GM19467 (cell line): ENCODE results near the gene ADTRP.

Experiments
- ATAC-seq: cut with Tn5 transposase; IDR thresholded peaks from one replicate; pipeline ENCODE4 v1.9.1; 2021; ENCODE audit warnings: mild to moderate bottlenecking, moderate library complexity; ENCODE audit not compliant: unreplicated experiment

Gene ADTRP

GRCh38 chr6:11758878-11759277 is 19.7 kb downstream of the ADTRP start:
- ATAC-seq = no peak

DNA sequence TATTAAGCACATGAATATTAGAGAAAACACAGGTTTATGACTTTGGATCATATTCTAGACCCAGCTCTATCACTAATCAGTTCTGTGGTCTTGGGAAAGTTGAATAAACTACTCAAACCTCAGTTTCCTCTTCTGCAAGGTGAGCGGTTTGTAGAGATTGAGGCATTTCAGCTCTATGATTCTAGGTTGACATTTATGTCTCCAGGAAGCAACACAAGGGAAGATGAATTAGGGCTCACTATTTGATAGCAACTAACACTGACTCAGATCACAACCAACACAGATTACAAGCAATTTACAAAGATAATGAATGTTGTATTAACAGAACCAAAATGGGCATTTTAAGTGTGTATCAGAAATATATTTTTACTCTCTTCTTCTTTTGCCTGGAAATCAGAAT is 21.9 kb downstream of the ADTRP start:
- ATAC-seq = no peak

GRCh38 chr6:11756292-11756691 is 22.3 kb downstream of the ADTRP start:
- no peak for ATAC-seq

- no peak for ATAC-seq
Observed at GRCh38 chr6:11755725-11756124, 22.9 kb downstream of the ADTRP start.

GRCh38 chr6:11754625-11755271 is 23.9 kb downstream of the ADTRP start:
- no peak for ATAC-seq

DNA sequence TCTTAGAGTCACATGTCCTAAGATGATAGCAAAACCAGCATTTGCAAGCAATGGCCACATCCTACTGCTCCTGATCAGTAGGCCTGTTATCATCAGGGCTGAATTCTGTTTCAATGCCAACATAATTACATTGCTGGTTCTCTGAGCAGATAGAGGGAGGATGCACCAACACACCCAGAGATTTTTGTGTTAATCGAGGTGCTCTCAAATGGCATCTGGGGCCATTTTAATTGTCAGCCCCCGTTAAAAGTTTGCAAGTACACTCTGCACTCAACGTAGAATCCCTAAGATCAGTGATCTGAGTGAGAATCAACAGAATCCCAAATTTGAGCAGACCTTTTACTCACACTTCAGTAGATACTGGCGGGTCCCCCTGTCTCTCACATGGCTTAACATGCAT is 24.8 kb downstream of the ADTRP start:
- no peak for ATAC-seq

DNA sequence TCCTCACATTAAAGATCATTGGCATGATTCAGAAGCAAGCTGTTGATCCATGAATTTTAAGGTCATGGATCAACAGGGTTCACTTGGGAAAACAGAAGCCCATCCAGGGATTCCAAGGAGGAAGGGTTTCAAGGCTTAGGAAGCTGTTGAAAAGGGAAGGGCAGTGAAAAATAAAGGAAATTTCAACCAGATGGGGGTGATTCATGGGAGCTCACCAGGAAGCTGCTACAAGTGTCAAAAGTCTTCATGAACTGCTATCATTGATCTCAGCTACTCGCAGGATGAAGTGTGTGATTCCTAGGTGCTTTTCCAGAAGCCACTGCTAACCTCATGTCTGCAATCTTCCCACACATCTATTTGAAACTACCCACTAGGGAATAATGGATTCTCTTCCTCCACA is 26.2 kb downstream of the ADTRP start:
- no peak for ATAC-seq

- ATAC-seq = no peak
Observed at GRCh38 chr6:11750682-11751081, 27.9 kb downstream of the ADTRP start.

- ATAC-seq = no peak
Observed at GRCh38 chr6:11748591-11749210, 29.9 kb downstream of the ADTRP start.

GRCh38 chr6:11747021-11747420 is 31.6 kb downstream of the ADTRP start:
- no peak for ATAC-seq

- no peak for ATAC-seq
Observed at GRCh38 chr6:11744753-11745152, 33.9 kb downstream of the ADTRP start.

GRCh38 chr6:11744101-11744500 is 34.5 kb downstream of the ADTRP start:
- no peak for ATAC-seq

DNA sequence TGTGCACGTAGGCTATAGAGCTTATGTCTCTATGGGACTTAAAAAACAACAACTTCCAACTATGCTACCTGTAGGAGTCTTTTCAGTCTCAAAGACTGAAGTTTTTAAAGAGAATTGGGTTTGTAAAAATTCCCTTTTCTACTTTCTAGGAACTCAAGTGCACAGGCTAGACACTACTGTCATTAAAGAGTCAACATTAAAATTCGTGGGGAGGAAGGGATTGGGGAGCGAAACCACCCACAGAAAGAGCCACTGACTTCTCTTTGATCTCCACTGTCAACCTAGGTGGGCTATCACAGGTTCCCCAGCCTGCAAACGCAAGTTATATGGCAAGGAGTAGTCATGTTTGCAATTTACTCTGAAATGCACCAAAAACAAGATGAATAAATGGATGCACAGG is 37.7 kb downstream of the ADTRP start:
- no peak for ATAC-seq

- no peak for ATAC-seq
Observed at GRCh38 chr6:11738661-11739375, 39.8 kb downstream of the ADTRP start.

GRCh38 chr6:11738234-11738633 is 40.4 kb downstream of the ADTRP start:
- no peak for ATAC-seq

GRCh38 chr6:11736601-11737000 is 42.0 kb downstream of the ADTRP start:
- ATAC-seq = no peak

GRCh38 chr6:11734861-11735613 is 43.6 kb downstream of the ADTRP start:
- no peak for ATAC-seq

DNA sequence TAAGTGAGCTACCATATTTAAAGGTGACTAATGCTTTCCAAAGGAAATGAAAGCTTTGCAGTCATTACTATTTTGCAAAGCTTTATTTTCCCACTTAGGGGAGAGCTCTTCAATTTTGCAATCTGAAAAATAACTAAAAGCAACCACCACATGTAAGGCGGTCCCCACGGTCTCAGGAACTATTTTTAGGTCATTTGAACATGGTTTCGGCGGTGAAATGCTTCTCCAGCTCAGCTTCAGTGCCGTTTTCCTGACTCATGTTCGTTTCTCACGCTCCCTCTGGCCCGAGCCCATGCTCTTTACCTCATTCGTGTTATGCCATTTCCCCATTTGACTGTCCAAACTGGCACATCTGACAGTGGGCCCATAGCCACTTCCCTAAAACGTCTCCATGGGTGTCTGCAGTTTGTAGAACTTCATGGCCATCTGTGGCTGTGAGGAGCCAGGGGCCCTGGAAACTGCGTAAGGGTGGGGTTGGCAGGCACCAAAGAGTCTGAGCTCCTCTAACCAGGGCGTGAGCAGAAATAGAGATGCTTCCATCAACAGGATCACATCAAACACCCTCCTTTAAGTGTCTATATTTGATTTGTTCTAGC is 46.5 kb downstream of the ADTRP start:
- ATAC-seq = peak; percentile 59

GRCh38 chr6:11731423-11731822 is 47.2 kb downstream of the ADTRP start:
- no peak for ATAC-seq

GRCh38 chr6:11730641-11731040 is 48.0 kb downstream of the ADTRP start:
- ATAC-seq = no peak

DNA sequence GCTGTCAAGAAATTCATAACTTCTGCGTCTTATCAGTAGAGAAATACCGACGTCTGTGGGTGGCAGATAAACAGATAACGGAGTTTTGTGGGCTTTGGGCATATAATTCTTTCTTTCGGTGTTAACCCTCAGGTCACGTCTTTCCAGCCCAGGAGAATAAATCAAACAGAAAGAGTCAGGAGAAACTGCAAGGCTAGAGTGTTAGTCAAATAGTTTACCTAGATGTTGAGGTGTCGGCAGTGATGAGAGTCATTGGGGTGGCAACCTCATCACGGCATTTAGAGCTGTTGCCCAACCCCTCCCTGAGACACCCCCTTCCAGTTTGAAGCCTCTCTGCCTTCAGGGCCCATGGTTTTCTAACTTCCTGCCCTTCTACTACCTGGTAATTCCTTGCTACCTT is 49.5 kb downstream of the ADTRP start:
- no peak for ATAC-seq
